Measurements from ENCODE around the gene MTERF4.

Gene MTERF4

GRCh38 chr2:241142063-241142462, 40.0 kb upstream of the MTERF4 start:
- H3K9me3 ChIP-seq (ENCODE audit: control insufficient read depth, insufficient read depth, low read length): no peaks in the 10 kb centered on the region
- no peak overlapping the region for H3K27ac ChIP-seq (ENCODE audit: low read length)
- no peaks in the 10 kb centered on the region for H3K4me1 ChIP-seq (ENCODE audit: control insufficient read depth, insufficient read depth, low read length)
- H3K4me3 ChIP-seq (ENCODE audit: low read length): no peak overlapping the region
- WGBS (ENCODE audit: insufficient coverage, insufficient read length): no CpG with 5 or more reads among the region's 6 CpGs
- DNase-seq (ENCODE audit: low read depth, low spot score): no peak
- no peaks in the 10 kb centered on the region for H3K27me3 ChIP-seq (ENCODE audit: control insufficient read depth, insufficient read depth, low read length)
- peaks cover 13% of the 10 kb centered on the region for H3K36me3 ChIP-seq (ENCODE audit: control insufficient read depth, insufficient read depth, low read length)

- Histone ChIP-seq H3K36me3 (ENCODE audit: control insufficient read depth, insufficient read depth, low read length) (peaks cover 17% of the 10 kb centered on the region), H3K9me3 (ENCODE audit: control insufficient read depth, insufficient read depth, low read length) (no peaks in the 10 kb centered on the region), H3K4me1 (ENCODE audit: control insufficient read depth, insufficient read depth, low read length) (no peaks in the 10 kb centered on the region), H3K27ac (ENCODE audit: low read length) (no peak overlapping the region), H3K4me3 (ENCODE audit: low read length) (no peak overlapping the region), H3K27me3 (ENCODE audit: control insufficient read depth, insufficient read depth, low read length) (no peaks in the 10 kb centered on the region)
- WGBS (ENCODE audit: insufficient coverage, insufficient read length): no CpG with 5 or more reads among the region's 14 CpGs
- no peak for DNase-seq (ENCODE audit: low read depth, low spot score)
Measured at GRCh38 chr2:241141214-241141770, 39.2 kb upstream of the MTERF4 start.

GRCh38 chr2:241140445-241140840, 38.4 kb upstream of the MTERF4 start:
- no peaks in the 10 kb centered on the region for H3K9me3 ChIP-seq (ENCODE audit: control insufficient read depth, insufficient read depth, low read length)
- H3K36me3 ChIP-seq (ENCODE audit: control insufficient read depth, insufficient read depth, low read length): peaks cover 23% of the 10 kb centered on the region

GRCh38 chr2:241139531-241140444, 37.7 kb upstream of the MTERF4 start:
- no CpG with 5 or more reads among the region's 24 CpGs for WGBS (ENCODE audit: insufficient coverage, insufficient read length)
- Histone ChIP-seq H3K36me3 (ENCODE audit: control insufficient read depth, insufficient read depth, low read length) (peaks cover 23% of the 10 kb centered on the region), H3K4me3 (ENCODE audit: low read length) (no peak overlapping the region)

More at GRCh38 chr2:241140445-241140840, 38.4 kb upstream of the MTERF4 start:
- H3K27ac ChIP-seq (ENCODE audit: low read length): no peak overlapping the region
- DNase-seq (ENCODE audit: low read depth, low spot score): no peak
- no CpG with 5 or more reads among the region's 10 CpGs for WGBS (ENCODE audit: insufficient coverage, insufficient read length)
- H3K4me3 ChIP-seq (ENCODE audit: low read length): no peak overlapping the region
- H3K27me3 ChIP-seq (ENCODE audit: control insufficient read depth, insufficient read depth, low read length): no peaks in the 10 kb centered on the region
- H3K4me1 ChIP-seq (ENCODE audit: control insufficient read depth, insufficient read depth, low read length): no peaks in the 10 kb centered on the region

GRCh38 chr2:241138471-241138870, 36.4 kb upstream of the MTERF4 start:
- Histone ChIP-seq H3K4me1 (ENCODE audit: control insufficient read depth, insufficient read depth, low read length) (no peaks in the 10 kb centered on the region), H3K27me3 (ENCODE audit: control insufficient read depth, insufficient read depth, low read length) (no peaks in the 10 kb centered on the region), H3K36me3 (ENCODE audit: control insufficient read depth, insufficient read depth, low read length) (peaks cover 23% of the 10 kb centered on the region), H3K4me3 (ENCODE audit: low read length) (no peak overlapping the region), H3K27ac (ENCODE audit: low read length) (no peak overlapping the region), H3K9me3 (ENCODE audit: control insufficient read depth, insufficient read depth, low read length) (no peaks in the 10 kb centered on the region)
- DNase-seq (ENCODE audit: low read depth, low spot score): no peak
- no CpG with 5 or more reads among the region's 16 CpGs for WGBS (ENCODE audit: insufficient coverage, insufficient read length)

More at GRCh38 chr2:241139531-241140444, 37.7 kb upstream of the MTERF4 start:
- Histone ChIP-seq H3K4me1 (ENCODE audit: control insufficient read depth, insufficient read depth, low read length) (no peaks in the 10 kb centered on the region), H3K9me3 (ENCODE audit: control insufficient read depth, insufficient read depth, low read length) (no peaks in the 10 kb centered on the region), H3K27ac (ENCODE audit: low read length) (no peak overlapping the region), H3K27me3 (ENCODE audit: control insufficient read depth, insufficient read depth, low read length) (no peaks in the 10 kb centered on the region)
- no peak for DNase-seq (ENCODE audit: low read depth, low spot score)

GRCh38 chr2:241137276-241138190, 35.4 kb upstream of the MTERF4 start:
- Histone ChIP-seq H3K9me3 (ENCODE audit: control insufficient read depth, insufficient read depth, low read length) (no peaks in the 10 kb centered on the region), H3K4me1 (ENCODE audit: control insufficient read depth, insufficient read depth, low read length) (no peaks in the 10 kb centered on the region), H3K36me3 (ENCODE audit: control insufficient read depth, insufficient read depth, low read length) (peaks cover 25% of the 10 kb centered on the region), H3K27ac (ENCODE audit: low read length) (no peak overlapping the region), H3K4me3 (ENCODE audit: low read length) (no peak overlapping the region), H3K27me3 (ENCODE audit: control insufficient read depth, insufficient read depth, low read length) (no peaks in the 10 kb centered on the region)
- DNase-seq (ENCODE audit: low read depth, low spot score): no peak
- WGBS (ENCODE audit: insufficient coverage, insufficient read length): no CpG with 5 or more reads among the region's 24 CpGs

GRCh38 chr2:241136661-241137260, 34.7 kb upstream of the MTERF4 start:
- no peaks in the 10 kb centered on the region for H3K9me3 ChIP-seq (ENCODE audit: control insufficient read depth, insufficient read depth, low read length)
- no peak overlapping the region for H3K4me3 ChIP-seq (ENCODE audit: low read length)
- H3K36me3 ChIP-seq (ENCODE audit: control insufficient read depth, insufficient read depth, low read length): peaks cover 25% of the 10 kb centered on the region
- no peak overlapping the region for H3K27ac ChIP-seq (ENCODE audit: low read length)
- no peaks in the 10 kb centered on the region for H3K27me3 ChIP-seq (ENCODE audit: control insufficient read depth, insufficient read depth, low read length)
- no CpG with 5 or more reads among the region's 25 CpGs for WGBS (ENCODE audit: insufficient coverage, insufficient read length)
- H3K4me1 ChIP-seq (ENCODE audit: control insufficient read depth, insufficient read depth, low read length): no peaks in the 10 kb centered on the region
- DNase-seq (ENCODE audit: low read depth, low spot score): no peak

DNA sequence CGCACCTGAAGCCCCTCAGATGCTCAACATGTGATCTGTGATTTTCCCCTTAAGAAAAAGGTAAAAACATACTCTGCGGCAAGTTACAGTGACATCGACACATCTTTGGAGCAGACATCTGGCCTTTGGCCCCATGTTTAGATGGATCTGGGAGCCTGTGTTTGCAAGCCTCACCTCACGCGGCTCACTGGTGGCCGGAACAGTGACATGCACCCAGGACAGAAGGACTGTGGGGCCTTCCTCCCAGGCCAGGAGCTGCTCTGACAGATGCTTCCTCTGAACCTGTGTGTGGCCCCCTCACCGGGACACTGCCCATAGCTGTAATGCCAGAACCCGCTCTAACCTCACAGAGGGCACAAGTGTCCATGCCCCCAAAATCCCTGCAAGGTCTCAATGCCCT, 34.1 kb upstream of the MTERF4 start:
- Histone ChIP-seq H3K36me3 (ENCODE audit: control insufficient read depth, insufficient read depth, low read length) (peaks cover 25% of the 10 kb centered on the region), H3K4me3 (ENCODE audit: low read length) (no peak overlapping the region), H3K27me3 (ENCODE audit: control insufficient read depth, insufficient read depth, low read length) (no peaks in the 10 kb centered on the region), H3K4me1 (ENCODE audit: control insufficient read depth, insufficient read depth, low read length) (no peaks in the 10 kb centered on the region), H3K9me3 (ENCODE audit: control insufficient read depth, insufficient read depth, low read length) (no peaks in the 10 kb centered on the region), H3K27ac (ENCODE audit: low read length) (no peak overlapping the region)
- no peak for DNase-seq (ENCODE audit: low read depth, low spot score)
- WGBS (ENCODE audit: insufficient coverage, insufficient read length): no CpG with 5 or more reads among the region's 8 CpGs

- DNase-seq (ENCODE audit: low read depth, low spot score): no peak
- Histone ChIP-seq H3K9me3 (ENCODE audit: control insufficient read depth, insufficient read depth, low read length) (no peaks in the 10 kb centered on the region), H3K36me3 (ENCODE audit: control insufficient read depth, insufficient read depth, low read length) (peaks cover 25% of the 10 kb centered on the region), H3K4me3 (ENCODE audit: low read length) (no peak overlapping the region), H3K4me1 (ENCODE audit: control insufficient read depth, insufficient read depth, low read length) (no peaks in the 10 kb centered on the region), H3K27me3 (ENCODE audit: control insufficient read depth, insufficient read depth, low read length) (no peaks in the 10 kb centered on the region), H3K27ac (ENCODE audit: low read length) (no peak overlapping the region)
- WGBS (ENCODE audit: insufficient coverage, insufficient read length): no CpG with 5 or more reads among the region's 9 CpGs
Measured at GRCh38 chr2:241135737-241136136, 33.6 kb upstream of the MTERF4 start.

DNA sequence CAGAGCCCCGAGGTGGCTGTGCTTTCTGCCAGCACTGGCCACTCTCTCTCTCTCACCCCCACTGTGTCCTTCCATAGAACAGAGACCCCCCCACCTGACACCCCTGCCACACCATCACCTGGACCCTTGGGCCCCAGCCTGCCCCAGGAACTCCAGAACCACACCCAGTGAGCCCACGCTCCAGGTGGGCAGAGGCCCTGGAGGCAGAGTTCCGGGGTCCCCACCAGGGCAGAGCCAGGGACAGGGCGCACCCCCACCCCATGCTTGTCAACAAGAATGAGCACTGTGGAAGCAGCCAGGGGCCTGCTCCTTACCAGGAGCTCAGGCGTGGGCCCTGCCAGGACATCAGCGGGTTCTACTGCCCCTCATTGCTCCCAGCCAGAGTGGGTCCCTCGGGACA, 32.6 kb upstream of the MTERF4 start:
- Histone ChIP-seq H3K9me3 (ENCODE audit: control insufficient read depth, insufficient read depth, low read length) (no peaks in the 10 kb centered on the region), H3K27me3 (ENCODE audit: control insufficient read depth, insufficient read depth, low read length) (no peaks in the 10 kb centered on the region), H3K4me3 (ENCODE audit: low read length) (no peak overlapping the region), H3K36me3 (ENCODE audit: control insufficient read depth, insufficient read depth, low read length) (peaks cover 22% of the 10 kb centered on the region), H3K27ac (ENCODE audit: low read length) (no peak overlapping the region), H3K4me1 (ENCODE audit: control insufficient read depth, insufficient read depth, low read length) (no peaks in the 10 kb centered on the region)
- WGBS (ENCODE audit: insufficient coverage, insufficient read length): no CpG with 5 or more reads among the region's 7 CpGs
- no peak for DNase-seq (ENCODE audit: low read depth, low spot score)

All from iPS DF 6.9 (cell line).